Loucy (cell line): Measurements from ENCODE around the gene PPP2R5E.

ENCODE experiments used
- H2AFZ ChIP-seq: fragments of 200-600 bp; sonication (generic); 2 replicates; pipeline ENCODE4 v1.6.0; 2016; ENCODE audit warnings: antibody characterized with exemption, mild to moderate bottlenecking, low read length, moderate library complexity
- H3F3A ChIP-seq: fragments of 200-600 bp; 2 replicates; pipeline ENCODE4 v1.6.0; 2016; ENCODE audit warnings: antibody characterized with exemption, low read depth, mild to moderate bottlenecking
- H3K27me3 ChIP-seq: fragments of 200-600 bp; sonication (generic); 2 replicates; pipeline ENCODE4 v1.6.1; 2014; ENCODE audit warnings: low read length, mild to moderate bottlenecking; ENCODE audit not compliant: insufficient read depth, poor library complexity, severe bottlenecking
- H3K36me3 ChIP-seq: fragments of 200-600 bp; sonication (generic); 2 replicates; pipeline ENCODE4 v1.6.1; 2016; ENCODE audit warnings: low read length; ENCODE audit not compliant: insufficient read depth
- H3K4me1 ChIP-seq: fragments of 200-600 bp; sonication (generic); 2 replicates; pipeline ENCODE4 v1.5.1; 2014; ENCODE audit warnings: low read length, mild to moderate bottlenecking; ENCODE audit not compliant: insufficient read depth, poor library complexity, severe bottlenecking
- H3K4me2 ChIP-seq: fragments of 200-600 bp; sonication (generic); 2 replicates; pipeline ENCODE4 v1.6.0; 2014; ENCODE audit warnings: antibody characterized with exemption, low read length, low read depth, mild to moderate bottlenecking; ENCODE audit not compliant: poor library complexity, severe bottlenecking
- H3K4me3 ChIP-seq: fragments of 200-600 bp; sonication (generic); 2 replicates; pipeline ENCODE4 v1.5.1; 2014; ENCODE audit warnings: low read length, mild to moderate bottlenecking, mixed read lengths; ENCODE audit not compliant: poor library complexity, severe bottlenecking
- H3K79me2 ChIP-seq: fragments of 200-600 bp; sonication (generic); 2 replicates; pipeline ENCODE4 v1.6.1; 2014; ENCODE audit warnings: low read length; ENCODE audit not compliant: insufficient read depth
- H3K9ac ChIP-seq: fragments of 200-600 bp; sonication (generic); 2 replicates; pipeline ENCODE4 v1.6.0; 2014; ENCODE audit warnings: mild to moderate bottlenecking, low read depth, low read length, moderate library complexity; ENCODE audit not compliant: poor library complexity, severe bottlenecking
- H3K9me2 ChIP-seq: fragments of 200-600 bp; sonication (generic); replicated peaks from 2 replicates; pipeline ENCODE4 v1.6.1; 2016; ENCODE audit warnings: low read depth, low read length, mixed read lengths
- H3K9me3 ChIP-seq: fragments of 200-600 bp; sonication (generic); 2 replicates; pipeline ENCODE4 v1.6.1; 2014; ENCODE audit warnings: mild to moderate bottlenecking, antibody characterized with exemption, low read length, low read depth; ENCODE audit not compliant: insufficient read depth
- H4K20me1 ChIP-seq: fragments of 200-600 bp; sonication (generic); 2 replicates; pipeline ENCODE4 v1.6.0; 2014; ENCODE audit warnings: antibody characterized with exemption, low read length, mild to moderate bottlenecking; ENCODE audit not compliant: insufficient read depth, poor library complexity, severe bottlenecking
- CTCF ChIP-seq: fragments of 200-600 bp; sonication (generic); conservative IDR thresholded peaks from 2 replicates; pipeline ENCODE4 v1.5.1; 2014; ENCODE audit warnings: mild to moderate bottlenecking, antibody characterized with exemption, low read length
- EZH2phosphoT487 ChIP-seq: fragments of 200-600 bp; IDR thresholded peaks from 2 replicates; pipeline ENCODE4 v1.6.1; 2018; ENCODE audit warnings: antibody characterized with exemption, mild to moderate bottlenecking, moderate library complexity, borderline replicate concordance

The PPP2R5E gene

GRCh38 chr14:63512861-63513260, 30.3 kb downstream of the PPP2R5E start:
- Histone ChIP-seq H2AFZ (no peak overlapping the region), H4K20me1 (peaks cover 29% of the 10 kb centered on the region), H3K4me1 (peaks cover 77% of the 10 kb centered on the region), H3K4me3 (peak overlapping the region; percentile 3), H3K27me3 (no peaks in the 10 kb centered on the region), H3K79me2 (peaks cover 87% of the 10 kb centered on the region), H3K9ac (peak overlapping the region; percentile 26), H3K36me3 (0 out of 2 replicates have a peak, but pooled peaks cover 4% of the 10 kb centered on the region), H3K4me2 (peak overlapping the region; percentile 58), H3K9me2 (no peaks in the 10 kb centered on the region), H3K9me3 (no peaks in the 10 kb centered on the region), H3F3A (peaks cover 18% of the 10 kb centered on the region; the same call in 1 of the 2 replicates)
- no peak for TF ChIP-seq CTCF
- TF ChIP-seq EZH2phosphoT487, result no peak

GRCh38 chr14:63510538-63510937, 32.6 kb downstream of the PPP2R5E start:
- Histone ChIP-seq H3K9ac (peak overlapping the region; percentile 57), H3K4me2 (peak overlapping the region; percentile 84), H3K27me3 (no peaks in the 10 kb centered on the region), H2AFZ (no peak overlapping the region), H3K9me3 (no peaks in the 10 kb centered on the region), H3K79me2 (peaks cover 87% of the 10 kb centered on the region), H4K20me1 (peaks cover 29% of the 10 kb centered on the region), H3K36me3 (peaks cover 8% of the 10 kb centered on the region; the same call in 1 of the 2 replicates), H3K9me2 (no peaks in the 10 kb centered on the region), H3K4me1 (peaks cover 65% of the 10 kb centered on the region), H3K4me3 (peak overlapping the region; percentile 61), H3F3A (peaks cover 18% of the 10 kb centered on the region; the same call in 1 of the 2 replicates)
- TF ChIP-seq EZH2phosphoT487 (no peak), CTCF (no peak)

GRCh38 chr14:63508033-63508432, 35.1 kb downstream of the PPP2R5E start:
- H3K9ac ChIP-seq, result no peak overlapping the region
- H3K27me3 ChIP-seq, result no peaks in the 10 kb centered on the region
- peaks cover 14% of the 10 kb centered on the region; the same call in 1 of the 2 replicates for H3F3A ChIP-seq
- H3K9me2 ChIP-seq, result no peaks in the 10 kb centered on the region
- H3K4me2 ChIP-seq, result no peak overlapping the region
- peaks cover 47% of the 10 kb centered on the region for H3K4me1 ChIP-seq
- H3K9me3 ChIP-seq, result no peaks in the 10 kb centered on the region
- H2AFZ ChIP-seq, result no peak overlapping the region
- H3K79me2 ChIP-seq, result peaks cover 87% of the 10 kb centered on the region
- TF ChIP-seq CTCF, result no peak
- no peak for TF ChIP-seq EZH2phosphoT487
- peaks cover 22% of the 10 kb centered on the region for H4K20me1 ChIP-seq
- peaks cover 8% of the 10 kb centered on the region; the same call in 1 of the 2 replicates for H3K36me3 ChIP-seq
- H3K4me3 ChIP-seq, result no peak overlapping the region
